ENCODE data around the gene BAZ2B. TPM values are rescaled to one million over a fixed set of nuclear protein-coding genes. Genes with fewer than 3 reads are reported as not detected.

BAZ2B gene
- total RNA-seq, 1 experiment from 2014 or later: 54.9 TPM

GRCh38 chr2:159516241-159516758 lies 100.0 kb downstream of the BAZ2B start:
- H3T11ph ChIP-seq (ENCODE audit: low read length): no peak overlapping the region
- H3K79me2 ChIP-seq (ENCODE audit: insufficient read depth, low read length): no peaks in the 10 kb centered on the region; the same call in 1 of the 2 replicates
- no peak overlapping the region for H2BK5ac ChIP-seq (ENCODE audit: insufficient read length, low read length)
- no peak overlapping the region for H3K18ac ChIP-seq (ENCODE audit: insufficient read length, low read depth, low read length)
- H3K4ac ChIP-seq (ENCODE audit: low read depth, low read length): no peak overlapping the region
- no peak overlapping the region for H2AFZ ChIP-seq (ENCODE audit: low read length)
- H3K9ac ChIP-seq (ENCODE audit: extremely low read depth, insufficient read length, low read length): no peak overlapping the region
- H2BK120ac ChIP-seq (ENCODE audit: low read depth, low read length, poor library complexity, severe bottlenecking): no peak overlapping the region
- no peaks in the 10 kb centered on the region for H4K20me1 ChIP-seq (ENCODE audit: control insufficient read depth, insufficient read depth, insufficient read length)
- no peak overlapping the region for H3K27ac ChIP-seq (ENCODE audit: insufficient read length, low read depth, low read length)
- H3K23me2 ChIP-seq (ENCODE audit: insufficient read length, low read depth, low read length, poor library complexity, severe bottlenecking): no peaks in the 10 kb centered on the region
- Mint-ChIP-seq H3K27me3 (ENCODE audit: low read depth) (no peaks in the 10 kb centered on the region), H3K4me1 (peaks cover 20 to 27% of the 10 kb centered on the region in 2 experiments), H3K27ac (peak overlapping the region; percentile 76 to 92 (median 88); a peak in 6 of 7 replicates), H3K36me3 (ENCODE audit: insufficient read depth in 1 of 3, low read depth in 3 of 3) (0 out of 7 replicates have a peak, but pooled peaks cover 0 to 5% (median 0%) of the 10 kb centered on the region in 3 experiments), H3K4me3 (peak overlapping the region in 1 of 2 experiments; percentile 68; a peak in 4 of 5 replicates), H3K9me3 (no peaks in the 10 kb centered on the region)
- no peaks in the 10 kb centered on the region for H3K79me1 ChIP-seq (ENCODE audit: insufficient read depth, low read depth, low read length, poor library complexity, severe bottlenecking)
- no peaks in the 10 kb centered on the region for H3K9me3 ChIP-seq (ENCODE audit: control insufficient read depth, low read depth, low read length)
- H2BK15ac ChIP-seq (ENCODE audit: low read depth, low read length): no peak overlapping the region
- no peaks in the 10 kb centered on the region for H3K4me1 ChIP-seq (ENCODE audit: insufficient read depth, low read length)
- H4K5ac ChIP-seq (ENCODE audit: insufficient read length, low read depth, low read length): no peak overlapping the region
- peak overlapping the region; percentile 0 for H3K4me2 ChIP-seq (ENCODE audit: insufficient read depth, insufficient read length, low read length)
- TF ChIP-seq CTCF (conservative IDR thresholded peaks at IDR 0.05): no peak
- no peak overlapping the region for H3K56ac ChIP-seq (ENCODE audit: insufficient read length, low read depth, low read length)
- no peak overlapping the region for H2BK12ac ChIP-seq (ENCODE audit: insufficient read length, low read depth, low read length)
- no peak overlapping the region for H3K23ac ChIP-seq (ENCODE audit: insufficient read length, low read depth, low read length)
- WGBS (ENCODE audit: extremely low coverage, insufficient read length, low lambda C conversion rate): no CpG with 5 or more reads among the region's 6 CpGs
- no peak overlapping the region for H2BK20ac ChIP-seq (ENCODE audit: low read depth, low read length, poor library complexity, severe bottlenecking)
- no peak overlapping the region for H2AK5ac ChIP-seq (ENCODE audit: insufficient read length, low read length)
- no peak overlapping the region for H3K14ac ChIP-seq (ENCODE audit: insufficient read depth, low read length)
- H3K27me3 ChIP-seq (ENCODE audit: insufficient read depth, low read length): no peaks in the 10 kb centered on the region
- H4K8ac ChIP-seq (replicated peaks; ENCODE audit: insufficient read length, low read depth, low read length): no peak overlapping the region
- no peak for DNase-seq
- no peak overlapping the region for H4K91ac ChIP-seq (ENCODE audit: insufficient read length, low read depth, low read length)

Data from H9 (cell line).